HepG2 (cell line): ENCODE measurements around the gene VPS52. TPM values are rescaled to one million over a fixed set of nuclear protein-coding genes. Genes with fewer than 3 reads are reported as not detected.

Source experiments
- BHLHE40 ChIP-seq: IDR thresholded peaks from 2 replicates; pipeline ENCODE4 v1.6.1; 2011; ENCODE audit warnings: low read length, improper control_type of control experiment
- CENPT ChIP-seq: sonication (generic); formaldehyde crosslinking; IDR thresholded peaks from 2 replicates; pipeline ENCODE4 v1.8.0; 2022; ENCODE audit warnings: low read depth, mild to moderate bottlenecking, moderate library complexity, missing genetic modification reagents
- ESRRA ChIP-seq: sonication (generic); formaldehyde crosslinking; IDR thresholded peaks from 2 replicates; pipeline ENCODE4 v1.5.1; 2020; ENCODE audit warnings: mild to moderate bottlenecking, low read depth, missing genetic modification reagents
- GTF3A ChIP-seq: sonication (generic); formaldehyde crosslinking; conservative IDR thresholded peaks from 2 replicates; pipeline ENCODE4 v1.4.0; 2020; ENCODE audit warnings: mild to moderate bottlenecking, missing genetic modification reagents
- HNRNPH1 ChIP-seq: fragments of 200-400 bp; formaldehyde crosslinking; optimal IDR thresholded peaks from 2 replicates; pipeline ENCODE3; 2017; ENCODE audit warnings: mild to moderate bottlenecking, low read depth, low read length
- KDM5B ChIP-seq: sonication (generic); formaldehyde crosslinking; IDR thresholded peaks from 2 replicates; pipeline ENCODE4 v1.4.0; 2020; ENCODE audit warnings: missing genetic modification reagents, mild to moderate bottlenecking, borderline replicate concordance
- MED13 ChIP-seq: sonication (generic); formaldehyde crosslinking; IDR thresholded peaks from 2 replicates; pipeline ENCODE4 v1.5.0; 2020; ENCODE audit warnings: missing genetic modification reagents
- NFAT5 ChIP-seq: sonication (generic); formaldehyde crosslinking; IDR thresholded peaks from 2 replicates; pipeline ENCODE4 v1.4.0; 2020; ENCODE audit warnings: missing genetic modification reagents
- NFYB ChIP-seq: sonication (generic); formaldehyde crosslinking; IDR thresholded peaks from 2 replicates; pipeline ENCODE4 v1.4.0; 2020; ENCODE audit warnings: missing genetic modification reagents
- SP140L ChIP-seq: sonication (generic); formaldehyde crosslinking; IDR thresholded peaks from 2 replicates; pipeline ENCODE4 v1.4.0; 2020; ENCODE audit warnings: missing genetic modification reagents, borderline replicate concordance
- SPEN ChIP-seq: sonication (generic); formaldehyde crosslinking; IDR thresholded peaks from 2 replicates; pipeline ENCODE4 v1.5.1; 2020; ENCODE audit warnings: low read depth, mild to moderate bottlenecking, missing genetic modification reagents
- TCF7L2 ChIP-seq: IDR thresholded peaks from 2 replicates; pipeline ENCODE4 v1.6.1; 2011; ENCODE audit warnings: mild to moderate bottlenecking, low read depth, low read length, moderate library complexity
- TOE1 ChIP-seq: sonication (generic); formaldehyde crosslinking; IDR thresholded peaks from 2 replicates; pipeline ENCODE4 v1.4.0; 2020; ENCODE audit warnings: mild to moderate bottlenecking, missing genetic modification reagents
- YEATS4 ChIP-seq: sonication (generic); formaldehyde crosslinking; IDR thresholded peaks from 2 replicates; pipeline ENCODE4 v1.4.0; 2020; ENCODE audit warnings: missing genetic modification reagents, borderline replicate concordance
- ZNF609 ChIP-seq: sonication (generic); formaldehyde crosslinking; IDR thresholded peaks from 2 replicates; pipeline ENCODE4 v1.4.0; 2020; ENCODE audit warnings: mild to moderate bottlenecking, missing genetic modification reagents, borderline replicate concordance
- polyA plus RNA-seq, 8 experiments: library from polyadenylated mRNA; depleted of rRNA in 3 of 8; stranded (reverse) in 7 of 8; unstranded in 1 of 8; fragments of >200 nt; fragmentation: Illumina TruSeq in 4 of 8; extraction: Trizol in 4 of 8; gene quantifications; 2 replicates each; pipeline versions ENCODE4 v1.2.1 to v1.2.3, GENCODE V29; 2011 to 2016; ENCODE audit warnings: low read depth in 4 of 8, missing spikeins in 1 of 8, mixed read lengths in 1 of 8; ENCODE audit not compliant: insufficient read depth in 1 of 8
- total RNA-seq, 5 experiments: library from RNA; depleted of rRNA; stranded (reverse); fragments of >200 nt; fragmentation: Illumina TruSeq; extraction: Trizol; gene quantifications; 2 replicates each; pipeline ENCODE4 v1.2.3, GENCODE V29; 2016; ENCODE audit warnings: low read depth in 1 of 5

Gene VPS52
- total and polyA plus RNA-seq, 2 of the 13 experiments (the other 11 are each of a cell fraction or from before 2014, with no cell fraction given) = 48.9 to 85.5 TPM

DNA sequence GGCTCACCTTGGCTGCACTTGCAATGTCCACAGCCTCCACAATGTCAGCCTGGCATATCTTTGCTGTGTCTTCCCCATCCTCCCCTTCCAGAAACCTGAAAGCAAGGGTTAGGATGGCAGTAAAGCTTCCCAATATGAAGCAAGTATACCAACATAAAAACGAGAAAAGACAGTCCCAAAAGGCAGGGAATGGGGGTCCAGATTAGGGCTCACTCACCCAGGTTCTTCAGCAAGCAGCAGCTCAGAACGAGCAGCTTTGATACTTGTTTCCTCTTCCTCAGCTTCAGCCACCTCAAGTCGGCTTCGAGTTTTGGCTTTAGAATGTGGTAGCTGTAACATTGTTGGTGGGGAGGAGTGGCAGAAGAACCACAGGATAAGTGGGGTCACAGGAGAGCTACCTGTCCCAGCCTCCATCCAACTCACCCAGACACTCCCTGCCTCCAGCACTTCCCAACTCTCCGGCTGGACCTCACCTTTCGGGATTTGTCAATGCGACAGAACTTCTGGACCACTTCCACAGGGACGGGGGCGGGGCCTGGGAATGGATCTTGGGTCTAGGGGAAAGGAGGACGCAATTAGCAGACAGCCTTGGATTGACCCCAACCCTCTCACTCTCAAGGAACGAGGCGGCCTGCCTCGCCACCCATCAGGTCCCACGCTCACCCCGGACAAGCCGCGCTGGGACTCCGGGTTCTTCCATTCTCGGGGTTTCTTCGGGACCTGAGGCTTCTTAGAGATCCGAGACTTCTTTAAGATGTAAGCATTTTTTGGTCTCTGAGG is 16.7 kb upstream of the VPS52 start (continued):
- TF ChIP-seq NFYB (CRISPR knock-in tag) (no peak), BHLHE40 (no peak), HNRNPH1 (no peak), GTF3A (CRISPR knock-in tag) (no peak), ZNF609 (no peak), SPEN (CRISPR knock-in tag) (no peak), TOE1 (CRISPR knock-in tag) (0 out of 2 replicates have a peak, but pooled peaks have one; percentile 4), MED13 (CRISPR knock-in tag) (no peak), ESRRA (CRISPR knock-in tag) (no peak), TCF7L2 (no peak), SP140L (no peak), YEATS4 (CRISPR knock-in tag) (no peak), NFAT5 (CRISPR knock-in tag) (no peak), CENPT (no peak), KDM5B (CRISPR knock-in tag) (peak; percentile 32; the same call in 1 of the 2 replicates)
